AG10803 (cell line): Measurements from ENCODE around the gene FBXL16.

Experiments used
- DNase-seq: peaks from one replicate; pipeline ENCODE4 v3.0.0; 2010; ENCODE audit warnings: low read depth
- H3K4me3 ChIP-seq: 2 replicates; pipeline ENCODE4 v1.5.1; 2011; ENCODE audit warnings: mild to moderate bottlenecking, low read length, control low read depth
- TF ChIP-seq, protein P1 (sequence below): conservative IDR thresholded peaks from 2 replicates; pipeline ENCODE4 v1.5.1; 2011; ENCODE audit warnings: mild to moderate bottlenecking, low read length, control low read depth, inconsistent platforms

Gene FBXL16

DNA sequence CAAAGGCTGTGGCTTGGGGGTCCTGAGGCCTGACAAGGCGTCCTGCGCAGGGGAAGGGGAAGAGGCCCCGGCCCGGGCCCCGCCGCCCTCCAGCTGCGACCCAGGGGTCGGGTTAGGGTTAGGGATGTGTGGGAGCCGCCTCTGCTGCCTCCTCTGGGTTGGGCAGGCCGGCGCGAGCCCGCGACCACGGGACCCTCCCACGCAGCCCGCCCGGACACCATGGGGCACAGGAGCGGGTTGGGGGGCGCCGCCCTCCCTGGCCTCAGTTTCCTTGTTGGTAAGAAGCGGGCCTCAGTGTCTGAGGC lies 34.8 kb upstream of the FBXL16 start:
- no peak for DNase-seq
- TF ChIP-seq, protein P1, sequence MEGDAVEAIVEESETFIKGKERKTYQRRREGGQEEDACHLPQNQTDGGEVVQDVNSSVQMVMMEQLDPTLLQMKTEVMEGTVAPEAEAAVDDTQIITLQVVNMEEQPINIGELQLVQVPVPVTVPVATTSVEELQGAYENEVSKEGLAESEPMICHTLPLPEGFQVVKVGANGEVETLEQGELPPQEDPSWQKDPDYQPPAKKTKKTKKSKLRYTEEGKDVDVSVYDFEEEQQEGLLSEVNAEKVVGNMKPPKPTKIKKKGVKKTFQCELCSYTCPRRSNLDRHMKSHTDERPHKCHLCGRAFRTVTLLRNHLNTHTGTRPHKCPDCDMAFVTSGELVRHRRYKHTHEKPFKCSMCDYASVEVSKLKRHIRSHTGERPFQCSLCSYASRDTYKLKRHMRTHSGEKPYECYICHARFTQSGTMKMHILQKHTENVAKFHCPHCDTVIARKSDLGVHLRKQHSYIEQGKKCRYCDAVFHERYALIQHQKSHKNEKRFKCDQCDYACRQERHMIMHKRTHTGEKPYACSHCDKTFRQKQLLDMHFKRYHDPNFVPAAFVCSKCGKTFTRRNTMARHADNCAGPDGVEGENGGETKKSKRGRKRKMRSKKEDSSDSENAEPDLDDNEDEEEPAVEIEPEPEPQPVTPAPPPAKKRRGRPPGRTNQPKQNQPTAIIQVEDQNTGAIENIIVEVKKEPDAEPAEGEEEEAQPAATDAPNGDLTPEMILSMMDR, result no peak
- peak overlapping the region; percentile 73 for H3K4me3 ChIP-seq

DNA sequence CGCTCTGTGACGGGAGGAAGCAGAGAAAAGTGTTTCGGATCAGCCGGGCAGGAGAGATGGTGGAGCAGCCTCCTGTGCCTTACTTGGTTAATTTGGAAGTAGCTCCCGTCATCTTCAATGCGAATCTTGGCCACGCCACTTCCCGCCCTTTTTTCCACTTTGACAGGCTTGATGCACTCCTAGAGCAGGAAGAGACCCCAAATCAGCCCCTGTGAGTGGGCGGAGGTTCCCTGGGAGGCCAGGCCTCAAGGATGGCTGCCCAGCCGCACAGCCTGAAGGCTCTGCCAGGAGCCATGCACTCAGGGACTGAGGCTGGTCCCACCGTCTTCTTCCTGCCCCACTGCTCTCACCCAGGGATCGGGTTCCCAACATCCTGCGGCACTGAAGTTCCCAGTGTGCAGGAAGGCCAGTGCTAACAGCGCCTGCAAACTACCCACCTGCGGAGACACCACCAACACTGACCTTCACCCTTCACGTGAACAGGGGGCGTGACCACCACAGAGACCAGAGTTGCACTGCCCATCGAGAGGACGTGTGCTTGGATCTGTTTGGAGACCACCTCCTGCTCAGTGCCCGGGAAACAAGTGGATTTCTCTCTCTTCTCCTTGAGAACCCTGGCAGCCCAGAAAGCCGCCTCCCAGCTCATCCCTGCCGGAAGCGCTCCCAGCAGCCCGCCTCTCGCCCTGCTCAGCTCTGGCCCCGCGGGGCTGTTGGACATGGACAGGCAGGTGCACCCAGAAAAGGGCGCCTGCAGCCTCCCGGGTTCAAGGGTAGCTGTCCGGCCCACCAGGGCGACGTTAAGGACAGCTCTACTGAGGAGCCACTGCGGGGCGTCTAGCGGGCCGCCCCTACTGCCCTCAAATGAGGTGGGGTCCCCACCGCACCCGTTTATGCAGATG lies 34.2 kb upstream of the FBXL16 start:
- no peak for DNase-seq

DNA sequence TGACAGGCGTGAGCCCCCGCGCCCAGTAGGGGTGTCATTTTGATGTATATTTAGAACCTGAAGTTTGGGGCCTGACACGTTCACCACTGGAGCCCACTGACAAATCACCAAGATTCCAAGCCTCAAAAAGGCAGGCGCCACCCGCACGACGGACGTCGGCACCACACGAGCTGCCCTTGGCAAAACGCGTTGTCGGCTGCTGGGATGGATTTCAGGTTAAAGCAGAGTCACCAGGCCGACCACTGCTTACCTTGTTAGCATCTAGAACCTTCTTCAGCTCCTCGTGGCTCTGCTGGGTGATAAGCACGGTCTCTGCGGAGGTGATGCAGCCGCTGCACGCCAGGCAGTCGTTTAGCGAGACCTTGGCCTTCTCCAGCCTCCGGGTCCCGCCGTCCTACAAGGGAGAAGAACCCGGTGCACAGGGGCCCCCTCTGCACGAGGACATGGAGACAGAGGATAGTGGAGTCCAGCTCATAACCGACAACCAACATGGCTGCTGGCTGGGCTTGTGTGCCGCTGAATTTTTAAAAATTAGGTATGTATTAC lies 31.4 kb upstream of the FBXL16 start:
- TF ChIP-seq, protein P1, result no peak
- DNase-seq, result no peak
- H3K4me3 ChIP-seq, result no peak overlapping the region

More for the DNA sequence above, 34.2 kb upstream of the FBXL16 start:
- TF ChIP-seq, protein P1, result no peak
- peak overlapping the region; percentile 73 for H3K4me3 ChIP-seq

DNA sequence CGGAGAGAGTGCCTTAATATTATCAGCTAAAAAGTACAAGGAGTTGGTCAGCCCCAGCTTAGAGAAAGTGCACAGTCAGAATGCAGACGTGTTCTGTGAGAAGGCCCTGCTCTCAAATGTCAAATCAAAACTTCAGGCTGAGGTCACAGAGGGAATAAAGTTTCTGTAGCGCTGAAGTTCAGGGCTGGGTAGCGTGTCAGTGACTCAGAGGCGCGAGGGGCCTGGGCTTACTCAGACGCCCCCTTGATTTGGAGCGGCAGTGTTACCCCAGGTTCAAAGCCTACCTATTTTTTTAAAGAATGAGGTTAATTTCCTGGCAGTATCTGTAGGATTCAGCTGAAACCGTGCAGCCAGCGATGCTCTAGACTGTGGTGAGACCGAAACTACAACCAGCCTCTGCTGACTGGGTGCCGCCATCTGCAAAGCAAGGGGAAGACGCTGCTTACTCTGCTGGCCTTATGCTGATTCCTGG lies 30.4 kb upstream of the FBXL16 start:
- no peak overlapping the region for H3K4me3 ChIP-seq
- no peak for DNase-seq
- TF ChIP-seq, protein P1, result no peak

DNA sequence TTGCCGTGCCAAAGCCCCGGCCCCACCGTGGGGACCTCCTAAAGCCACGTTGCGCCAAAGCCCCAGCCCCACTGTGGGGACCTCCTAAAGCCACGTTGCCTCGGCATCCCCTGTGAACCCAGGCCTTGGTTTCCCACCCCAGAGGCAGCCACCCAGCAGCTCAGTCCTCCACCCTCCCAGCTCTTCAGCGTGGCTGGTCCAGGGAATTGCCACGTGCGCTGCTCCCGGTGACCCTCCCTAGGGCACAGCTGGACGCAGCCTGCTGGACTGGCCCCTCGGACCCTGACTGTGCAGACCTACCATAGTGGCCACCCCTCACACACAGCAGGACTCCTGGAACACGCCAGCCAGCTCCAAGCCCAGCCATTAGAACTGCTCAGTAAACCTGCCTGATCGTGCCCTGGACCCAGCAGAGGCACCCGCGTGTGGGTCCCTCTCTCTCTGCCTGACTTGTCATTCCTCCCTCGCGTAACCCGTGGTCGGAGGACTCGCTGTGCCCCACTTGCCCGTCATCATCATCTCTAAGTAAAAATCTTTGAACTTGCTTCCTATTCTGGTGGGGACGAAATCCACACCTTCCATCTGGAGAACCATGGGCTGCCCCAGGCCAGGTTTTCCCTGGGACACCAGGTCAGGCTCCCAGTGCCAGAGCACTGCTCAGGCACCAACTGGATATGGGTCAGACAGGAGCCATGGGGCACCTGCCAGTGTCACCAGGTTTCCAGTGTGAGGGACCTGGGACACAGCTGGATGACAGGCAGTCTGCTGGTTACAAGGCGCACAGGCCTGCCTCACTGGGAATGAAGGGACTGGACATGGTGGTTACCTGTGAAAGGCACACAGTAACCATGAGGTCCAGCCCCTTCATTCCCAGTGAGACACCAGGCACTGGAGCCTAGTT lies 29.6 kb upstream of the FBXL16 start:
- TF ChIP-seq, protein P1, result no peak
- H3K4me3 ChIP-seq, result no peak overlapping the region
- DNase-seq, result no peak

DNA sequence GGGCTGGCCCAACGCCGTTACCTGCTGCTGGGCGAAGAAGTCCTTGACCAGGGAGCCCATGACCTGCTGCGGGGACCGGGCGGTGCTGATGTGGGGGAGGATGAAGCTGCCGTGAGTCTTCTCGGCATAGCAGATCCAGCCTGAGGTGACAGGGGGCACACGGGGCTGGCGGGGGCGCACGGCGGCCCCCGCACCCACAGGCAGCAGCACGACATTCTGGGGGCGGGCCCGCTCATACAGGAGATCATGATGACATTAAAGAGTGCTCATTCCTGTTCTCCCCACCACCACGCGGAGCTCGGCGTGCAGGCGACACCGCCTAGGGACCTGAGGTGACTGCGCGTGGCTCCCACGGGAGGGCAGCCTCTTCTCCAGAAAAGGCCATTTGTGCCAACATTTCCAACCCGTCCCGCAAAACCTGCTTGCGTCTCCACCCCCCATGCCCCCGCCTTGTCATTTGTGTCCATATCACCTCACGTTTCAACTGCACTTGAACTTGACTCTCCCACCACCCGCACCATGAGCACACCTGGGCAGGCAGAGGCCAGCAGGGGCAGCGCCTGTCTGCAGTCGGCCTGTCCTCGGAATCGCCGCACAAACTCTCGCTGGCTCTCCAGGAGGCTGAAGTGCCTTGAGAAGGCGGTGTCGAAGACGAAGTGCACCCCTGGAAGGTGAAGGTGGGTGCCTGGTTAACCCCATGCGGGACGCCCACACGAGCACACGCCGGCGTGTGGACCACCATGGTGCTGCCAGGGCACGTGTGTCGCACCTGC lies 28.8 kb upstream of the FBXL16 start:
- H3K4me3 ChIP-seq, result no peak overlapping the region
- TF ChIP-seq, protein P1, result no peak
- no peak for DNase-seq
